ENCODE results near the gene ASF1A. TPM values are rescaled to one million over a fixed set of nuclear protein-coding genes. Genes with fewer than 3 reads are reported as not detected.

ASF1A gene
- total RNA-seq, 4 donors from 2014 or later: 5.5 to 14.0 (median 8.0) TPM

- H3K27me3 ChIP-seq: no peaks in the 10 kb centered on the region
- TF ChIP-seq CTCF (IDR thresholded peaks at IDR 0.05) (no peak), POLR2A (IDR thresholded peaks at IDR 0.05) (no peak)
- peak overlapping the region; percentile 61 to 87 (median 84) for H3K4me3 ChIP-seq
- H3K27ac ChIP-seq: peak overlapping the region; percentile 88 to 98 (median 93)
- DNase-seq: no peak
- H3K9me3 ChIP-seq: no peaks in the 10 kb centered on the region
- H3K4me1 ChIP-seq: peaks cover 0 to 18% (median 6%) of the 10 kb centered on the region in 4 donors
- H3K36me3 ChIP-seq: no peaks in the 10 kb centered on the region
Observed at GRCh38 chr6:118892355-118892991, 1.5 kb upstream of the ASF1A start.

- Histone ChIP-seq H3K4me3 (peak overlapping the region; percentile 61 to 87 (median 84)), H3K27ac (peak overlapping the region; percentile 88 to 98 (median 93)), H3K9me3 (no peaks in the 10 kb centered on the region), H3K4me1 (peaks cover 0 to 18% (median 6%) of the 10 kb centered on the region in 4 donors), H3K27me3 (no peaks in the 10 kb centered on the region), H3K36me3 (no peaks in the 10 kb centered on the region)
- DNase-seq: peak in 2 of 3 donors; percentile 28 to 56
- TF ChIP-seq CTCF (IDR thresholded peaks at IDR 0.05): no peak
- TF ChIP-seq POLR2A (IDR thresholded peaks at IDR 0.05): no peak
Observed at GRCh38 chr6:118893064-118893806, 717 bp upstream of the ASF1A start.

- no peaks in the 10 kb centered on the region for H3K36me3 ChIP-seq
- peaks cover 0 to 18% (median 6%) of the 10 kb centered on the region in 4 donors for H3K4me1 ChIP-seq
- H3K4me3 ChIP-seq: peak overlapping the region; percentile 61 to 87 (median 84)
- H3K27me3 ChIP-seq: no peaks in the 10 kb centered on the region
- peak in 2 of 6 experiments; percentile 24 to 29 for TF ChIP-seq CTCF (IDR thresholded peaks at IDR 0.05)
- no peak for TF ChIP-seq POLR2A (IDR thresholded peaks at IDR 0.05)
- no peaks in the 10 kb centered on the region for H3K9me3 ChIP-seq
- peak; percentile 54 to 80 (median 78) for DNase-seq
- peak overlapping the region; percentile 88 to 98 (median 93) for H3K27ac ChIP-seq
Observed at GRCh38 chr6:118894425-118895260, 691 bp downstream of the ASF1A start.

- Histone ChIP-seq H3K4me3 (peak overlapping the region; percentile 61 to 87 (median 84)), H3K27me3 (no peaks in the 10 kb centered on the region), H3K4me1 (peaks cover 0 to 18% (median 6%) of the 10 kb centered on the region in 4 donors)
Observed at GRCh38 chr6:118895261-118895560, 1.3 kb downstream of the ASF1A start.

More at GRCh38 chr6:118895261-118895560, 1.3 kb downstream of the ASF1A start:
- no peak for DNase-seq
- peak overlapping the region; percentile 88 to 98 (median 93) for H3K27ac ChIP-seq
- TF ChIP-seq POLR2A (IDR thresholded peaks at IDR 0.05): no peak
- TF ChIP-seq CTCF (IDR thresholded peaks at IDR 0.05): no peak
- H3K36me3 ChIP-seq: no peaks in the 10 kb centered on the region
- no peaks in the 10 kb centered on the region for H3K9me3 ChIP-seq

Data from Peyer's patch (tissue), 4 donors.